HFFc6 (cell line): Measurements from ENCODE around the gene MAN1C1. TPM values are rescaled to one million over a fixed set of nuclear protein-coding genes. Genes with fewer than 3 reads are reported as not detected.

Experiments used
- DNase-seq: peaks from one replicate; pipeline ENCODE4 v3.0.0-alpha.2; 2018
- H3K27ac Mint-ChIP-seq: 2 replicates; pipeline ENCODE4 v1.8.0; 2020; ENCODE audit warnings: mild to moderate bottlenecking, mixed read lengths
- H3K27me3 Mint-ChIP-seq: 2 replicates; pipeline ENCODE4 v1.8.0; 2021; ENCODE audit warnings: mild to moderate bottlenecking, moderate library complexity, mixed read lengths; ENCODE audit not compliant: insufficient read depth
- H3K36me3 Mint-ChIP-seq: 2 replicates; pipeline ENCODE4 v1.8.0; 2021; ENCODE audit warnings: low read depth, mixed read lengths
- H3K4me1 Mint-ChIP-seq: 2 replicates; pipeline ENCODE4 v1.8.0; 2020; ENCODE audit warnings: low read depth, mixed read lengths
- H3K4me3 Mint-ChIP-seq: 2 replicates; pipeline ENCODE4 v1.8.0; 2020; ENCODE audit warnings: mild to moderate bottlenecking, moderate library complexity, mixed read lengths
- H3K9me3 Mint-ChIP-seq: 2 replicates; pipeline ENCODE4 v1.8.0; 2020; ENCODE audit warnings: mild to moderate bottlenecking, mixed read lengths
- total RNA-seq, 6 experiments: library from RNA; stranded (reverse); fragmentation: NEBNext Ultra II Directional; extraction: Animal tissue kit (Norgen Biotek cat#: 25700); gene quantifications; 2 replicates in 1 of 6; 3 replicates in 5 of 6; pipeline ENCODE4 v1.2.3, GENCODE V29; 2021
- TF ChIP-seq, protein P1 (sequence below): fragments of 200-600 bp; sonication (generic); IDR thresholded peaks from 2 replicates; pipeline ENCODE4 v1.5.0; 2021; ENCODE audit warnings: antibody characterized with exemption, mild to moderate bottlenecking

The MAN1C1 gene
- total RNA-seq, 6 experiments from 2014 or later, result 0.07 to 0.14 (median 0.08) TPM; not detected in 3

DNA sequence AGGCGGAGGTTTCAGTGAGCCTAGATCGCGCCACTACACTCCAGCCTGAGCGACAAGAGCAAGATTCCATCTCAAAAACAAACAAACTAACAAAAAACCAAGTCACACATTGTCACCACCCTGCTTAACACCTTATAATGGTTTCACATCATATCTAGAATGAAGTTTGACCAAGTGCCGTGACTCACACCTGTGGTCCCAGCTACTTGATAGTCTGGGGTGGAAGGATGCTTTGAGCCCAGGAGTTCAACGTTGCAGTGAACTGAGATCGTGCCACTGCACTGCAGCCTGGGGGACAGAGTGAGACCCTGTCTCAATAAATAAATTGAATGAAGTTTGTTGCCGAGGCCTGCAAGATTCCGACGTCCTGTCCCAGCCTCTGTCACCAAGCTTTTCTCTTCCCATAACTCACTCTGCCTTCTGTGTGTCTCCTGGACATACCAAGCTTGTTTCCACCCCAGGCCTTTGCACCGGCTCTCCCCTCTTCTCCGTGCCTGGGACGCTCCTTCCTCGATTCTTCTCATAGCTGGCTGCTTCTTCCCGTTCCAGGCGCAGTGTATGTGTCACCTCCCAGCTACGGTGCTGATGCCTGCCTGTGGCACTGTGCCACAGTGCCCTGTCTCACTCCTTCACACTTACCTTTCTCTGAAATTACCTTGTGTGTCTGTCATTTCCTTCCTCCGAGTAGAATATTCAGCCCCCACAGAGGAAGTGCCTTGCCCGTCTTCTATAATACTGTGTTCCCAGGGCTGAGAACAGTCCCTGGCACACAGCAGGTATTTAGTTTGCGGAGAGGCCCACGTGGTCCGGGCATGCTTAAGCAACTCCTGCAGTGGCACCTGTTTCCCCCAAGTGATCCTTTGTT lies 179.6 kb downstream of the MAN1C1 start:
- no peaks in the 10 kb centered on the region for H3K36me3 Mint-ChIP-seq
- no peak for DNase-seq
- H3K9me3 Mint-ChIP-seq, result no peaks in the 10 kb centered on the region
- H3K4me1 Mint-ChIP-seq, result peaks cover 29% of the 10 kb centered on the region
- TF ChIP-seq, protein P1, sequence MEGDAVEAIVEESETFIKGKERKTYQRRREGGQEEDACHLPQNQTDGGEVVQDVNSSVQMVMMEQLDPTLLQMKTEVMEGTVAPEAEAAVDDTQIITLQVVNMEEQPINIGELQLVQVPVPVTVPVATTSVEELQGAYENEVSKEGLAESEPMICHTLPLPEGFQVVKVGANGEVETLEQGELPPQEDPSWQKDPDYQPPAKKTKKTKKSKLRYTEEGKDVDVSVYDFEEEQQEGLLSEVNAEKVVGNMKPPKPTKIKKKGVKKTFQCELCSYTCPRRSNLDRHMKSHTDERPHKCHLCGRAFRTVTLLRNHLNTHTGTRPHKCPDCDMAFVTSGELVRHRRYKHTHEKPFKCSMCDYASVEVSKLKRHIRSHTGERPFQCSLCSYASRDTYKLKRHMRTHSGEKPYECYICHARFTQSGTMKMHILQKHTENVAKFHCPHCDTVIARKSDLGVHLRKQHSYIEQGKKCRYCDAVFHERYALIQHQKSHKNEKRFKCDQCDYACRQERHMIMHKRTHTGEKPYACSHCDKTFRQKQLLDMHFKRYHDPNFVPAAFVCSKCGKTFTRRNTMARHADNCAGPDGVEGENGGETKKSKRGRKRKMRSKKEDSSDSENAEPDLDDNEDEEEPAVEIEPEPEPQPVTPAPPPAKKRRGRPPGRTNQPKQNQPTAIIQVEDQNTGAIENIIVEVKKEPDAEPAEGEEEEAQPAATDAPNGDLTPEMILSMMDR, result no peak
- H3K4me3 Mint-ChIP-seq, result no peak overlapping the region
- no peak overlapping the region for H3K27ac Mint-ChIP-seq
- H3K27me3 Mint-ChIP-seq, result peaks cover 28% of the 10 kb centered on the region

DNA sequence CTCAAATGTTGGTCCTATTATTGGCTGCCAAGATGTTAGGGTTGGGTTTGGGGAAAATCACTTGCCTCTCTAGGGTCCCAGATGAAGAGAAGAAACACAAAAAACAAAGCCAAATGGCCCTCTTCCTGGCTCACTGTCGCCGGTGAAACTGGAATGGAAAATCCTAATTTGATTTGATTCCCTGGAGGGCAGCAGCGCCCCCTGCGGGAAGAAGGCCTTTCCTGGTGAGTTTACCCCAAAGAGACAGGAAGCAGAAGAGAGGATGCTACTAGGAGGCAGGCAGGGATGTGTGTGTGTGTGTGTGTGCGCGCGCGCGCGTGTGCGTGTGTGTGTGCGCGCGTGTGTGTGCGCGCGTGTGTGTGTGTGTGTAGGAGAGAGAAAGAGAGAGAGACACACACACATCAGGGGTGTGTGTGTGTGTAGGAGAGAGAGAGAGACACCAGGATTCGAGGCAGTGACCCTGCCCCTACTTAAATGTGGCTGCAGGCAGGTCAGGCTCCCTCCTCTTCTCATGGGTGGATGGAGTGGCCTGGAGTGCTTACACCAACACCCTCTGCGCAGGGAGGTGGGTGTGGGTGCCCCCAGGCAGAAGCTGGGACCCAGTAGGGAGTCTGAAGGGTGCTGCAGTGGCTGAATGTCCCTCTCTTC lies 180.3 kb downstream of the MAN1C1 start:
- Mint-ChIP-seq H3K4me1 (peaks cover 30% of the 10 kb centered on the region), H3K9me3 (no peaks in the 10 kb centered on the region), H3K27ac (no peak overlapping the region), H3K27me3 (peaks cover 22% of the 10 kb centered on the region), H3K36me3 (no peaks in the 10 kb centered on the region), H3K4me3 (peak overlapping the region; percentile 11; the same call in 1 of the 2 replicates)
- DNase-seq, result peak; percentile 71
- TF ChIP-seq, protein P1, result peak; percentile 87

DNA sequence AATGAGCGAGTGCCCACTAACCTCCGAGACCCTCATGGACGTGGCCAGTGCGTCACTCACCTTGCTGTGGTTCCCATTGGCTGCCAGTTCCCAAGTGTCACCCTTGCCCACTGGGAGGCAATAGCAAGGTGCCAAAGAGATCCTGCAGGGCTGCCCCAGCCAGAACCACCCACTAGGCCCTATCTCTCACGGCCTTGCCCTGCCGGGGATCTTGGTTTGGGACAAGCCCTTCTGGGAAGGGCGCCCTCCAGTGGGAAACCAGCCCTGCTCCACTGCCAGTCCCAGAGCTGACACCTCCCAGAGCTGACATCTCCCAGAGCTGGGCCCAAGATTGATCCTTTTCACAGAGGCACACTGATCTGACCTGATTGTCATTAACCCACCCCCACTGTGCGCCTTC lies 181.3 kb downstream of the MAN1C1 start:
- Mint-ChIP-seq H3K4me3 (no peak overlapping the region), H3K36me3 (no peaks in the 10 kb centered on the region), H3K9me3 (no peaks in the 10 kb centered on the region), H3K4me1 (peaks cover 30% of the 10 kb centered on the region), H3K27me3 (peaks cover 17% of the 10 kb centered on the region), H3K27ac (no peak overlapping the region)
- DNase-seq, result peak; percentile 27
- TF ChIP-seq, protein P1, result peak; percentile 77

DNA sequence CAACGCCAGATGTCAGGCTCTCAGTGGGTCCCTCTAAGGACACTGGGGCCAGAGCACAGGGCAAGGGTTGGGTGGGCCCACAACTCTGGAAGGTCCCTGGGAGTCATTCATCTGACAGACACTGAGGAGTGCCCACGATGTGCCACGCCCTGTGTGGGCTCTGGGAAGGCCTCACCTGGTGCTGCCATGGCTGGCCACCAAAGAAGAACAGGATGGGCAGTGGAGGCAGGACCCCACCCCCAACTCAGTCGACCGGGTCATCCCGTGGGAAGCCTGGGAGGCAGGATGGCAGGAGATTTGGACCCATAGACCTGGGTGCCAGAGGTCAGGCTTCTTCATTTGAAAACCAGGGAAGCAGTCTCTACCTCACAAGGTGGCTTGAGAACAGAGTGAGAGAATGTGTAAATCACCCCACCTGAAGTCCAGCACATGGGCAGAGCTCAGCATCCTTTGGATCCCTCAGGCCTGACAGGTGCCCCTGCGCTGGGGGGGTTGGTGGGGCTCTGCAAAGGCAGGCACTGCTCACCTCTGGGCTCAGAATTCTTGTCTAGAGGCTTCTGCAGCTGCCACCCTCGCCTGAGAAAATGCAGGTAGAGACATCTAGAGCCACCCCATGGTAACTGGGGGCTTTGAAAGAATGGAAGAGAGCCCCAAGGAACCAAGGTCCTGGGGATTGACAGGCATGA lies 182.2 kb downstream of the MAN1C1 start:
- DNase-seq, result no peak
- Mint-ChIP-seq H3K4me3 (0 out of 2 replicates have a peak overlapping the region, but pooled peaks have one; percentile 48), H3K27ac (no peak overlapping the region), H3K27me3 (peaks cover 11% of the 10 kb centered on the region), H3K9me3 (no peaks in the 10 kb centered on the region), H3K36me3 (no peaks in the 10 kb centered on the region), H3K4me1 (peaks cover 30% of the 10 kb centered on the region)
- TF ChIP-seq, protein P1, result no peak

DNA sequence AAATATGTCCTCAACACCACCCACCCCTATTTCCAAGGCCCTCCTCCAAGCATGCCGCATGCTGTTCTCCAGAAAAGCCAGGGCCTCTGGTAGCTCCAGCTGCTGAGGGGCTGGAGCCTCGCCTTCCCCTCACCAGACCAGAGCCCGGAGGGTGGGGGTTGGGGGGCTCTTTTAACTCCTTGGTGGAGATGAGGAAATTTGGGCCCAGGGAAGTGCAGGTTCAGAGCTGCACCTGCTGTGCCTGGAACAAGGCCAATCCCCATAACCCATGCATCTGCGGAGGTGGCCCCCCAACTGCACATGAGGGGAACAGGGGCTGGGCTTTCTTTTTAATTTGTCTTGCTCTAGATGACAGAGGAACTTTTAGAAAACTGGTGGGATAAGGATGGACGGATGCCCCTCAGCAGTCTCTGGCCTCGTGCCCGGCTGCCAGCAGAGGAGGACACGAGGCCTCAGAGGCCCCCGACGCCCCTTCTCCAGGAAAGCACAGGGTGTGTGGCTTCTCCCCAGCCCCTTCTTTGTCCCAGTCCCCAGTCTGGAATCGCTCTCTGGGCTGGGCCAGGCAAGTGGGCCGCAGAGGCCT lies 182.9 kb downstream of the MAN1C1 start:
- H3K36me3 Mint-ChIP-seq, result no peaks in the 10 kb centered on the region
- no peaks in the 10 kb centered on the region for H3K9me3 Mint-ChIP-seq
- peaks cover 8% of the 10 kb centered on the region for H3K27me3 Mint-ChIP-seq
- H3K4me3 Mint-ChIP-seq, result peak overlapping the region; percentile 39
- peak overlapping the region; percentile 16; the same call in 1 of the 2 replicates for H3K27ac Mint-ChIP-seq
- TF ChIP-seq, protein P1, result no peak
- H3K4me1 Mint-ChIP-seq, result peaks cover 35% of the 10 kb centered on the region
- DNase-seq, result no peak
